HG02642 (cell line): ENCODE data around the gene ACOX1.

Source experiments
- ATAC-seq: cut with Tn5 transposase; IDR thresholded peaks from one replicate; pipeline ENCODE4 v1.9.1; 2021; ENCODE audit warnings: mild to moderate bottlenecking; ENCODE audit not compliant: unreplicated experiment, poor library complexity

The ACOX1 gene

DNA sequence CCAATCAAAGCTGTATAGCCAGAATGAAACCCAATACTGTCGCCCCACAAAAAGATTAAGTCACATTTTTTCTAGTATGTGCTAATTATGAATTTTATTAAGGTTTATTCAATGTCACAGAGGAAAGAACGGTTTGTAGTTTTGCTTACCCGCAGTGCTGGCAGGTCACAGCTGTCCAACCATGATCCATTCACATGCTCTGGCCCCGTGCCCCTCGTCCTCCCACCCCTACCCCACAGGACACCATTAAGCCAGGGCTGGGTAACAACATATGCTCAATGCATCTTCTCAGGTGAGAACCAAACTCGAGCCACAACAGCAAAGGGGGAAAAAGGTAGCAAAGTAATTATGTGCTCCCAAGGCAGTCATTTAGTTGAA is 37.5 kb downstream of the ACOX1 start:
- ATAC-seq, result no peak

GRCh38 chr17:75940727-75941441 is 38.1 kb downstream of the ACOX1 start, which contains the start of gene FBF1:
Gene FBF1, minus strand, starts transcription at chr17:75941042. Its CDS starts 2,893 bp downstream, at chr17:75938149.
- peak; percentile 94 for ATAC-seq

DNA sequence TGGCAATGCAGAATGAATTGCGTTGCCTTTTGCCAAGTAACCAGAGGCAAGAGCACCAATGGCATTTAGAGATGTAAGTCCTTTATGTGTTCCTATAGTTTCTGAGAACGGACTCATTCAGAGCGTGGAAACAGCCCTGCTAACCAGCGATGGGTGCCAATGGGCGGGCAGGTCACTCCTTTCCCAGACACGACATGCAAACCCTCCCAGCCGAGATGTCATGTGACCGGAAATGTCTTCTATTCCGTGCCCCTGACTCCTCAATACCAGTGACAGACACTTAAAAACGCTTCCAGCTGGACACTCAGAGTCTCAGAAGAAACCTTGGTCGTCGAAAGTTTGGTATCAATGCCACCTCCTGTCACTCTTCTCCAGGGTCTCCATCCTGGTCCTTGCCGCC is 41.3 kb downstream of the ACOX1 start:
- ATAC-seq, result no peak

- ATAC-seq, result no peak
These were observed 45.2 kb downstream of the ACOX1 start for GRCh38 chr17:75933808-75934207.

DNA sequence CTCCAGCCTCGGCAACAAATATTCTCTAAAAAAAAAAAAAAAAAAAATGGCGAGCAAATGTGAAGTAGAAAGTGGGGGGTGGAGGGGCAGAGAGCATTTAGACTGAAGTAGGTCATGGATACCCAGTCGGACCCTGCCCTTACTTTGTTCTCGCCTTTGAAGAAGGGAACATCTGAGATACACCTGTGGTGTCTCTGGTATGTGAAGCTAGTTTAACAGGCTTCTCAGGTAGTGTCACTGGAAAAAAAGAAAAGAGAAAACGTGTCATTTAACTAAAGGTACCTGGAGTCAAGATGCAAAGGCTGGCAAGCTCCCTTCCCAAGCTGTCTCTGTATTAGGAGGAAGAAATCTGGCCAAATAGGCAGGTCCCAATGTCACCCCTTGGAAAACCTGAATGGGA is 46.1 kb downstream of the ACOX1 start:
- ATAC-seq, result no peak

DNA sequence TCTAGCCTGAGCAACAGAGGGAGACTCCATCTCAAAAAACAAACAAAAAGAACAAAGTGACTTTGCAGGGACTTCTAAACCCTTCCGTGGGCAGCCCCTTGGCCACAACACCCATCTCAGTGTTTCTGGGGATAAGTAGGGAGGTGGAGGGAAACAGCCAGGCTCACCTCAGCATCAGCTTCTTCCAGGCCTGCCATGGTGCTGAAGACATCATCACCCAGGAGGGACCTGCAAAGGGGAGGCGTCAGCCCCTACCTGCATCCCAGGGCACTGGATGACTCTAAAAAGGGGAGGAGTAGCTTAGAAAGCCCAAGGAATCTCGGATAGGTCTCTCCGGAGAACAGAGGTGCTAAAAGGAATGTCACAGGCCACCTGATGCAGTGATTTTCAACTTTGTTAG is 47.9 kb downstream of the ACOX1 start:
- ATAC-seq, result no peak

- no peak for ATAC-seq
These were observed 51.6 kb downstream of the ACOX1 start for GRCh38 chr17:75927286-75927922.

DNA sequence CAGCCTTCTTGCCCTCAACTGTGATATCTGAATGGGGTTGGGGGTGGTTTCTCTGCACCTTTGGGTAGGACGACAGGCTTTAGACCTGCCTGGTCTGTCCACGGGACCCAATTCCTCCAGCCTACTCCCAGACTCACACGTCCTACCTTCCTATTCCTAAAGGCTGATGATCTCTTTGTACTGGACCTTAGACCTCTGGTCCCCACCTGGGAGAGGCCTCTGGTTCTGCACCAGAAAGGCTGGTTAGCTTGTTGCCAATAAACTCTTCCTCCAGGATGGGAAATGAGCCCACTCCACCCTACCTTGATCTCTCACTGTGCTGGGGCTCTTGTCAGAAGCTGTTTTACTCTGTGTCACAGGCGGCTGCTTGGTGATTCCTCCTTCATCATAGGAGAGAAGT is 52.5 kb downstream of the ACOX1 start:
- no peak for ATAC-seq

- ATAC-seq, result no peak
These were observed 53.1 kb downstream of the ACOX1 start for GRCh38 chr17:75925912-75926311.

GRCh38 chr17:75925103-75925502 is 53.9 kb downstream of the ACOX1 start:
- no peak for ATAC-seq

DNA sequence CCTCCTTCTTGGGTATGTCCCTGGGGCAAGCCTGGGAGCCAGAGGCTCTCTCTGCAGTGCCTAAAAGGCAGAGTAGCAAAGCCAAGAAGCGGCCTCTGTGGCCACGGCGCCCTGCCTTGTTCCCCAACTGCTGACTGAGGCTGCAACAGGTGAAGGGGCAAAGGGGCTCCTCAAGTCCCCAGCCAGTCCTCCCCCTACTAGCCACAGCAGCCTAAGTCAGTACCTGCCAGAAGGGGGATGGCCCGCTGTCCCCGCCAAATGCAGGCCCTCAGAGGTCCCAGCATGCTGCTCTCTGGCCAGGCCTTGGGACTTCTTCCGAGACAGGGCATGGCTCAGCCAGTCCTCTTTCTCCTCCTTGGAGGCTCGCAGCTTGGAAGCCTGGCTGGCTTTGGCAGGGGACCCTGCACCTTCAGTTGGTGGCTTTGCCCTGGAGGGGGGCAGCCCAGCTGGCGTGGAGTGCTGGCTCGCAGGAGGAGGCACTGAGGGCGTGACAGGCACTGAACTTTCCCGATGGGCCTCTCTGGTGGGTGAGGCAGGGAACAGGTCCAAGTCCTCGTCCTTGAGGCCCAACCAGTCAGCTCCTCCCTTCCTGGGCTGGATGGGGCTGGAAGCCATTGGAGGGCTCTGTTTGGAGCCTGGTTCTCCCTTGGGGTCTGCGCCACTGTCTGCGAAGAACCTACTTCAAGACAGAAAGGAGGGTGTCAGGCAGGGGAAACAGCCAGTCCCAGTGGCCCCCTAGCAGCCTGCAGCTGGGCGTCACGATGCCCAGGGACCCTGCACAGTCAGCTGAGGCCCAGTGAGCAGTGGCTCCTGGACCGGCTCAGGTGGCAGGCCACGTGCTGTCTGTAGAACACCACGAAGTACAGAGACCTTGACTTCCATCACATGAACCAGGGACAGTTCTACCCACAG is 55.7 kb downstream of the ACOX1 start:
- no peak for ATAC-seq

- ATAC-seq, result no peak
These were observed 56.6 kb downstream of the ACOX1 start for GRCh38 chr17:75922173-75922961.

DNA sequence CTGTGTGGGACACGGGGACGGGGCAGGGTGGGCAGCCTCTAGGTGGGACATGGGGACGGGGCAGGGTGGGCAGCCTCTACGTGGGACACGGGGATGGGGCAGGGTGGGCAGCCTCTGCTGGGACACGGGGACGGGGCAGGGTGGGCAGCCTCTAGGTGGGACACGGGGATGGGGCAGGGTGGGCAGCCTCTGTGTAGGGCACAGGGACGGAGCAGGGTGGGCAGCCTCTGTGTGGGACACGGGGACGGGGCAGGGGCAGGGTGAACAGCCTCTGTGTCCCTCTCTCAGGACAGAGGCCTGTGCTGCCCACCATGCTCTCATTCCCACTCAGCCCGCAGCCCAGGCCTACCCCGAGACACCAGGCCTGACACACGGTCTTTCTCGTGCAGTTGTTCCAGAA is 57.4 kb downstream of the ACOX1 start:
- no peak for ATAC-seq

DNA sequence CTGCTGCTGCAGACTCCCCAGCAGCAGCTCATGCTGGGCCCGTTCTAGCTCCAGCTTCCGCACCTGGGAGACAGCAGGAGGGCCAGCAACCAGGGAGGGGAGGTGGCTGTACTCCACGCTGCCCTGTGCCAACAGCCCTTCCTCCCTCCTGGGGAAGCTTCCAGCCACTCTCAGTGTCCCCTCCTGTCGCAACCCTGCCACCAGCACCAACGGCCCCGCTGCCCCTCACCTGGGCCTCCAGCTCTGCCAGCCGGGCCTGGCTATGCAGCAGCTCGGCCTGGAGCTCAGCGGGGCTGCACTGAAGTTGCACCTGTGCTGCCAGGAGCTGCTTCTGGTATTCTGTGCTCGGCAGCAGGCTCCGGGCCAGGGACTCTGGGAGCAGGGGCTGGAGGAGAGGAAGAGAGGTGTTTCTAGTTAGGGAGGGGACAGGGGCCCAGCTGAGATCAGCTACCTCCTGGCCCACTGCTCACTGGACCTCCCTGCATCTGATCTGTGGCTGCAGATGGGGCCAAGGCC is 58.9 kb downstream of the ACOX1 start:
- no peak for ATAC-seq

GRCh38 chr17:75919611-75920010 is 59.4 kb downstream of the ACOX1 start:
- ATAC-seq, result no peak

DNA sequence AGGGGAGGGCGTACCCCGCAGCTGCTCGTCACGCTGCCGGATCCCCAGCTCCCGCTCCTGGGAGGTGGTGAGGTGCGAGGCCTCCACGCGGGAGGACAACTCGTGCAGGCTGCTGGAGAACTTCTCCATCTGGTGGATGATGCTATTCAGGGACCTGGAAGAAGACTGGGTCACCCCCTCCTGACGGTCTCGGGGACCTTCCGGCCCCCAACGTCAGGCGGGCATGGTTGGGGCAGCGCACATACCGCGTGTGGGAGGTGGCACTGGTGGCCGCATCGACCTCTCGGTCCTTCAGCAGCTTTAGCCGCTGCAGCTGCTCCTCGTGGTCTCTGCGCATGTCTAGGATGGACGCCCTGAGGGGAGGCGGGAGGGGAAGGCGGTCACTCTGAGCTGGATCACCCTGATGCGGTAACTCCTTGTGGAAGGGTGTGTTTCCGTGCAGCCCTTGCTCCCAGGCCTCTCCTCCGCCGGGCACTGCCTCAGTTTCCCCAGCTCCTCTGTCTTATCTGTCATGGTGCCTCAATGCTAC is 61.0 kb downstream of the ACOX1 start:
- ATAC-seq, result no peak

DNA sequence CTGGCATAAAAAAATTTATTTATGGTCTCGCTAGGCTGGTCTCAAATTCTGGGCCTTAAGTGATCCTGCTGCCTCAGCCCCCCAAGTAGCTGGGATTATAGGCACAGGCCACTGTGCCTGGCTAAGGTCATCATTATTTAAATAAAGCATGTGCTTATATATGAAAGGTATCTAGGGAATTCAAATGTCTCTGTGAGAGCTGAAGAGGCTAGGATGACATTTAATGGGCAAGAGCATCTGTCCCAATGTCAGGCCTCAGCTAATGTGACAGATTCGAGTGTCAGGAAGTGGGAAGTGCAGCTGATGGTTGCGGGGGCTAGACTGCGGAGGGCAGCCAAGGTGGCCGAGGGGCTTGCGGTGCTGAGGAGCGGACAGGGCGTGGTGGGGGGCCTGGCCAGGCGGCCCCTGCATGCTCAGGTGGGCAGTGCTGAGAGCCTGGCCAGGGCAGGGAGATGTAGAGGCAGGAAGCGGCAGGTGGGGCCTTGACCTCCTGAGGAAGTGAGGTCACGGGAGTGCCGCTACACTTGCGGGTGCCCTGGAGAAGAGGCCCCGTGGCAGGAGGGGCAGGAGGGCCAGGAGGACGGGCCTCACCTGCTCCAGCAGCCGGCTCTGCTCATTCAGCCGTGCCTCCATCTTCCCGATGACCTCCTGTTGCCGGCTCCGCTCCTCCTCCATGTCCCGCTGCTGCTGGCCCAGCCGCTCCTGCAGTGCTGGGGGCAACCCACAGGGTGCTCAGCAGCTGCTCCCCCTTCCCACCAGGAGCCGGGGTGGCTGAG is 61.6 kb downstream of the ACOX1 start:
- ATAC-seq, result no peak

DNA sequence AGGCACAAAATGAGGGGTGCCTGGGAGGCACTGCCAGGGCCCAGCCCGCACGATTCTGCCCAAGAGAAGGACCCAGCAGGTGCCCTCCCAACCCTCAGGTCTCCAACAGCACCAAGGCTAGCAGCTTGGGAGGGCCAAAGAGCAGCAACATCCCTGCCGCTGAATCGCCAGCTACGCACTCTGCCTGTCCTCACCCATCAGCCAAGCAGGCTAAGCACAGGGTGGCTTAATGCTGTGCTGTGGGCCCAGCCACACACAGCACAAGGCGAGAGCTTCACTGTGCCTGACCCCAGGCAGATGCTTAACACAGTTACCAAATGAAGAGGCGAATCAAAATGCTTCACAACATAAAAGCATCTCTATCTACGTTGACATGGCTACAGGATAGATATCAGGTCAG is 63.7 kb downstream of the ACOX1 start:
- ATAC-seq, result no peak

DNA sequence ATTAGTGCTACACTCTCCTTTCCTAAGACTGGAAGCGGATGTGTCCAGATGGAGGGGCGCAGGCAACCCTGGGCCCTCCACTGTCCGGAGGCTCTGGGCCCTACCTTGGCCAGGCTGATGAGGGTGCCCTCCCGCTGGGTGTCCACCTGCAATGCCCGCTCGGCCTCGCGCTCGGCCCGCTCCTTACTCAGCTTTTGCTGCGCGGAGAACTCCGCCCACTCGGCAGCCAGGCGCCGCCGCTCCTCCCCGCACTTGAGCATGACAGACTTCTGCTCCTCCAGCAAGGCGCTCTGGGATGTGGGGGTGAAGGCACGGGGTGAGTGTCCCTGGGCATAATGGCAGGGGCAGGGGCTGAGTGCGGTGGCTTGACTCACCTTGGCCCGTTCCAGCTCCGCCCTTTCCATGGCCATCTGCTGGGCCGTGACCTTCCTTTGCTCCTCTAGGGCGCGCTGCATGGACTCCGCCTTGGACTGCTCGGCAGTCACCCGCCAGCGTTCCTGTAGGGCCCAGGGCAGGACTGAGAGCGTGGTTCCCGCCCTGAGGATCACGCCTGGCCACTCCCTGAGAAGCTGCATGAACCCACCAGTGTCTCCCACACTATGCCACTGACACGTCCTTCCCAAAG is 64.2 kb downstream of the ACOX1 start:
- ATAC-seq, result no peak
